ENCODE measurements around the gene TNFRSF14.

- TF ChIP-seq POLR2A (IDR thresholded peaks at IDR 0.05; ENCODE audit: low read length): no peak
- TF ChIP-seq MAFK (IDR thresholded peaks at IDR 0.05; ENCODE audit: partially characterized antibody): no peak
- TF ChIP-seq REST (IDR thresholded peaks at IDR 0.05): no peak
- no peak for TF ChIP-seq MYC (IDR thresholded peaks at IDR 0.05; ENCODE audit: borderline replicate concordance, low read length)
- TF ChIP-seq CTCF (IDR thresholded peaks at IDR 0.05): no peak
- TF ChIP-seq BCL3 (IDR thresholded peaks at IDR 0.05): no peak
- TF ChIP-seq CBX8 (IDR thresholded peaks at IDR 0.05): no peak
Observed at GRCh38 chr1:2526824-2527555, 29.2 kb upstream of the TNFRSF14 start.

Measured in A549 (cell line).